Liver (tissue), 3 donors: ENCODE results near the gene EVI5.

Experiments
- RAD21 ChIP-seq, 2 donors: IDR thresholded peaks; 2 replicates each; pipeline ENCODE4 v1.6.1; 2016; ENCODE audit warnings: antibody characterized with exemption in 2 of 2, mild to moderate bottlenecking in 2 of 2
- TAF1 ChIP-seq: conservative IDR thresholded peaks from 2 replicates; pipeline ENCODE4 v1.6.1; 2016; ENCODE audit warnings: antibody characterized with exemption, mild to moderate bottlenecking
- TF ChIP-seq, protein P1 (sequence below): fragments of 150-350 bp; IDR thresholded peaks from 2 replicates; pipeline ENCODE4 v1.5.1; 2017; ENCODE audit warnings: improper control_type of control experiment, low read depth, low read length; ENCODE audit not compliant: missing input control
- TF ChIP-seq, protein P2 (sequence below): IDR thresholded peaks from 2 replicates; pipeline ENCODE4 v1.6.1; 2016; ENCODE audit warnings: antibody characterized with exemption, mild to moderate bottlenecking
- donor health status: healthy.
- donor health status: healthy.

GRCh38 chr1:92707292-92707691 lies 77.6 kb downstream of the EVI5 start:
- TF ChIP-seq, protein P1, sequence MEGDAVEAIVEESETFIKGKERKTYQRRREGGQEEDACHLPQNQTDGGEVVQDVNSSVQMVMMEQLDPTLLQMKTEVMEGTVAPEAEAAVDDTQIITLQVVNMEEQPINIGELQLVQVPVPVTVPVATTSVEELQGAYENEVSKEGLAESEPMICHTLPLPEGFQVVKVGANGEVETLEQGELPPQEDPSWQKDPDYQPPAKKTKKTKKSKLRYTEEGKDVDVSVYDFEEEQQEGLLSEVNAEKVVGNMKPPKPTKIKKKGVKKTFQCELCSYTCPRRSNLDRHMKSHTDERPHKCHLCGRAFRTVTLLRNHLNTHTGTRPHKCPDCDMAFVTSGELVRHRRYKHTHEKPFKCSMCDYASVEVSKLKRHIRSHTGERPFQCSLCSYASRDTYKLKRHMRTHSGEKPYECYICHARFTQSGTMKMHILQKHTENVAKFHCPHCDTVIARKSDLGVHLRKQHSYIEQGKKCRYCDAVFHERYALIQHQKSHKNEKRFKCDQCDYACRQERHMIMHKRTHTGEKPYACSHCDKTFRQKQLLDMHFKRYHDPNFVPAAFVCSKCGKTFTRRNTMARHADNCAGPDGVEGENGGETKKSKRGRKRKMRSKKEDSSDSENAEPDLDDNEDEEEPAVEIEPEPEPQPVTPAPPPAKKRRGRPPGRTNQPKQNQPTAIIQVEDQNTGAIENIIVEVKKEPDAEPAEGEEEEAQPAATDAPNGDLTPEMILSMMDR = no peak
- TF ChIP-seq TAF1 = no peak
- TF ChIP-seq RAD21 (IDR thresholded peaks at IDR 0.05) = no peak
- TF ChIP-seq, protein P2, sequence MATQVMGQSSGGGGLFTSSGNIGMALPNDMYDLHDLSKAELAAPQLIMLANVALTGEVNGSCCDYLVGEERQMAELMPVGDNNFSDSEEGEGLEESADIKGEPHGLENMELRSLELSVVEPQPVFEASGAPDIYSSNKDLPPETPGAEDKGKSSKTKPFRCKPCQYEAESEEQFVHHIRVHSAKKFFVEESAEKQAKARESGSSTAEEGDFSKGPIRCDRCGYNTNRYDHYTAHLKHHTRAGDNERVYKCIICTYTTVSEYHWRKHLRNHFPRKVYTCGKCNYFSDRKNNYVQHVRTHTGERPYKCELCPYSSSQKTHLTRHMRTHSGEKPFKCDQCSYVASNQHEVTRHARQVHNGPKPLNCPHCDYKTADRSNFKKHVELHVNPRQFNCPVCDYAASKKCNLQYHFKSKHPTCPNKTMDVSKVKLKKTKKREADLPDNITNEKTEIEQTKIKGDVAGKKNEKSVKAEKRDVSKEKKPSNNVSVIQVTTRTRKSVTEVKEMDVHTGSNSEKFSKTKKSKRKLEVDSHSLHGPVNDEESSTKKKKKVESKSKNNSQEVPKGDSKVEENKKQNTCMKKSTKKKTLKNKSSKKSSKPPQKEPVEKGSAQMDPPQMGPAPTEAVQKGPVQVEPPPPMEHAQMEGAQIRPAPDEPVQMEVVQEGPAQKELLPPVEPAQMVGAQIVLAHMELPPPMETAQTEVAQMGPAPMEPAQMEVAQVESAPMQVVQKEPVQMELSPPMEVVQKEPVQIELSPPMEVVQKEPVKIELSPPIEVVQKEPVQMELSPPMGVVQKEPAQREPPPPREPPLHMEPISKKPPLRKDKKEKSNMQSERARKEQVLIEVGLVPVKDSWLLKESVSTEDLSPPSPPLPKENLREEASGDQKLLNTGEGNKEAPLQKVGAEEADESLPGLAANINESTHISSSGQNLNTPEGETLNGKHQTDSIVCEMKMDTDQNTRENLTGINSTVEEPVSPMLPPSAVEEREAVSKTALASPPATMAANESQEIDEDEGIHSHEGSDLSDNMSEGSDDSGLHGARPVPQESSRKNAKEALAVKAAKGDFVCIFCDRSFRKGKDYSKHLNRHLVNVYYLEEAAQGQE = no peak
